IMR-90 (cell line): ENCODE data around the gene CCM2. TPM values are rescaled to one million over a fixed set of nuclear protein-coding genes. Genes with fewer than 3 reads are reported as not detected.

Source experiments
- ATAC-seq: fragments of 200-7000 bp; cut with Tn5 transposase; 2 replicates; pipeline ENCODE4 v1.9.1; 2020; ENCODE audit warnings: low read depth, mild to moderate bottlenecking, moderate library complexity
- BruUV-seq: library from RNA; stranded (reverse); fragments of 400-500 nt; replicated peaks from 2 replicates; lab custom pipeline; 2021; lab: Mats Ljungman, UMichigan
- CTCF ChIA-PET: fragments of 300-600 bp; formaldehyde crosslinking; extraction: SDS; loops from one replicate; lab custom pipeline; 2021; ENCODE audit warnings: antibody characterized with exemption; lab: Yijun Ruan, JAX
- POLR2A ChIA-PET: fragments of 300-600 bp; sonication (Branson Sonifier 250); formaldehyde crosslinking; loops from one replicate; lab custom pipeline; 2022; ENCODE audit warnings: antibody characterized with exemption; ENCODE audit not compliant: unreplicated experiment; lab: Charles Lee
- DNase-seq: peaks from one replicate; pipeline ENCODE4 v3.0.0; 2013
- H2AFZ ChIP-seq: replicated peaks from 2 replicates; pipeline ENCODE3; 2013; ENCODE audit warnings: low read length, mild to moderate bottlenecking; ENCODE audit not compliant: poor library complexity
- H2AK5ac ChIP-seq: 2 replicates; pipeline ENCODE4 v1.6.1; 2013; ENCODE audit warnings: low read depth, low read length, inconsistent platforms
- H2AK9ac ChIP-seq: replicated peaks from 2 replicates; pipeline ENCODE3; 2013; ENCODE audit warnings: mild to moderate bottlenecking, low read depth, low read length, moderate library complexity; ENCODE audit not compliant: poor library complexity
- H2BK120ac ChIP-seq: 2 replicates; pipeline ENCODE4 v1.6.1; 2013; ENCODE audit warnings: low read depth, low read length, inconsistent platforms
- H2BK15ac ChIP-seq: 3 replicates; pipeline ENCODE4 v1.6.1; 2013; ENCODE audit warnings: low read depth, low read length, inconsistent platforms
- H2BK20ac ChIP-seq: 2 replicates; pipeline ENCODE4 v1.6.1; 2013; ENCODE audit warnings: low read depth, mild to moderate bottlenecking, inconsistent platforms, low read length, moderate library complexity
- H2BK5ac ChIP-seq: 2 replicates; pipeline ENCODE4 v1.6.1; 2013; ENCODE audit warnings: mild to moderate bottlenecking, low read depth, low read length, inconsistent platforms; ENCODE audit not compliant: poor library complexity, severe bottlenecking
- H3K14ac ChIP-seq: replicated peaks from 2 replicates; pipeline ENCODE4 v1.6.1; 2013; ENCODE audit warnings: low read depth, low read length, inconsistent platforms
- H3K18ac ChIP-seq: 2 replicates; pipeline ENCODE4 v1.6.1; 2013; ENCODE audit warnings: low read depth, low read length, control low read depth
- H3K23ac ChIP-seq: 2 replicates; pipeline ENCODE4 v1.6.1; 2013; ENCODE audit warnings: low read depth, low read length, inconsistent platforms
- H3K27ac ChIP-seq: 2 replicates; pipeline ENCODE4 v1.5.1; 2013; ENCODE audit warnings: mild to moderate bottlenecking, control low read depth, low read length; ENCODE audit not compliant: insufficient read depth
- H3K27me3 ChIP-seq: 2 replicates; pipeline ENCODE4 v1.6.1; 2013; ENCODE audit warnings: low read length; ENCODE audit not compliant: control insufficient read depth, insufficient read depth
- H3K36me3 ChIP-seq: 2 replicates; pipeline ENCODE4 v1.6.1; 2013; ENCODE audit warnings: low read length, mixed read lengths; ENCODE audit not compliant: control insufficient read depth, insufficient read depth
- H3K4ac ChIP-seq: 2 replicates; pipeline ENCODE4 v1.6.1; 2013; ENCODE audit warnings: low read depth, low read length, inconsistent platforms
- H3K4me1 ChIP-seq: 2 replicates; pipeline ENCODE4 v1.6.1; 2013; ENCODE audit warnings: low read length, mixed read lengths; ENCODE audit not compliant: control insufficient read depth, insufficient read depth
- H3K4me2 ChIP-seq: 2 replicates; pipeline ENCODE4 v1.6.1; 2013; ENCODE audit warnings: low read depth, mild to moderate bottlenecking, control low read depth, low read length, moderate library complexity
- H3K4me3 ChIP-seq: 2 replicates; pipeline ENCODE4 v1.5.1; 2013; ENCODE audit warnings: low read depth, mild to moderate bottlenecking, control low read depth, low read length, moderate library complexity; ENCODE audit not compliant: insufficient read depth
- H3K56ac ChIP-seq: 2 replicates; pipeline ENCODE4 v1.6.1; 2013; ENCODE audit warnings: low read length, inconsistent platforms; ENCODE audit not compliant: insufficient read depth; ENCODE audit errors: extremely low read depth
- H3K79me1 ChIP-seq, 2 experiments: 2 replicates each; pipeline ENCODE4 v1.6.1; 2013; ENCODE audit warnings: low read length in 2 of 2, inconsistent platforms in 1 of 2, low read depth in 1 of 2
- H3K9ac ChIP-seq: 2 replicates; pipeline ENCODE4 v1.6.1; 2013; ENCODE audit warnings: low read depth, low read length, control low read depth
- H3K9me1 ChIP-seq: 2 replicates; pipeline ENCODE4 v1.6.1; 2013; ENCODE audit warnings: low read length, inconsistent platforms; ENCODE audit not compliant: insufficient read depth
- H3K9me3 ChIP-seq: 2 replicates; pipeline ENCODE4 v1.6.1; 2013; ENCODE audit warnings: low read length; ENCODE audit not compliant: control insufficient read depth, insufficient read depth
- H4K20me1 ChIP-seq: 2 replicates; pipeline ENCODE4 v1.6.1; 2013; ENCODE audit warnings: low read length, inconsistent platforms; ENCODE audit not compliant: insufficient read depth
- H4K5ac ChIP-seq: 2 replicates; pipeline ENCODE4 v1.6.1; 2013; ENCODE audit warnings: mild to moderate bottlenecking, low read depth, low read length, control low read depth
- H4K8ac ChIP-seq, 2 experiments: 2 replicates each; pipeline ENCODE4 v1.6.1; 2013; ENCODE audit warnings: low read depth in 2 of 2, low read length in 2 of 2, control low read depth in 1 of 2, inconsistent platforms in 1 of 2
- H4K91ac ChIP-seq: 2 replicates; pipeline ENCODE4 v1.6.1; 2013; ENCODE audit warnings: low read depth, low read length, inconsistent platforms; ENCODE audit not compliant: insufficient read depth
- CEBPB ChIP-seq: IDR thresholded peaks from 2 replicates; pipeline ENCODE4 v1.6.1; 2012; ENCODE audit warnings: low read depth, low read length, improper control_type of control experiment
- MAFK ChIP-seq: IDR thresholded peaks from 2 replicates; pipeline ENCODE4 v1.6.1; 2012; ENCODE audit warnings: low read depth, low read length, improper control_type of control experiment
- MXI1 ChIP-seq: IDR thresholded peaks from 2 replicates; pipeline ENCODE4 v1.6.1; 2012; ENCODE audit warnings: low read depth, mild to moderate bottlenecking, low read length, moderate library complexity, borderline replicate concordance
- RCOR1 ChIP-seq: IDR thresholded peaks from 2 replicates; pipeline ENCODE4 v1.6.1; 2012; ENCODE audit warnings: mild to moderate bottlenecking, low read length, improper control_type of control experiment; ENCODE audit not compliant: insufficient replicate concordance
- WGBS, 2 experiments: methylation state at CpG; one replicate each; pipeline versions ENCODE4 v1.1.5 to v1.1.7; 2013; ENCODE audit warnings: missing lambda C conversion rate in 2 of 2; ENCODE audit not compliant: insufficient read length in 1 of 2; ENCODE audit errors: extremely low coverage in 2 of 2; 5-methylcytosine and 5-hydroxymethylcytosine counted together
- dilution Hi-C: fragments of 300-500 bp; cut with HindIII; formaldehyde crosslinking; loops from one replicate; pipeline ENCODE4 v1.14.3; 2018; ENCODE audit warnings: low sequenced_read_pairs; ENCODE audit not compliant: unreplicated experiment
- in situ Hi-C: fragments of 300-500 bp; cut with MboI; formaldehyde crosslinking; loops from 3 replicates; pipeline ENCODE4 v1.14.3; 2019; ENCODE audit warnings: low sequenced_read_pairs, inconsistent platforms, mixed read lengths
- intact Hi-C: fragments of 100-400 bp; cut with micrococcal nuclease; formaldehyde crosslinking; loops from 2 replicates; pipeline ENCODE4 v1.10.0; 2022
- polyA plus RNA-seq, 3 experiments: library from polyadenylated mRNA; depleted of rRNA; stranded (reverse); fragments of >200 nt; gene quantifications; 2 replicates each; pipeline ENCODE4 v1.2.3, GENCODE V29; 2012; ENCODE audit warnings: low replicate concordance in 1 of 3
- total RNA-seq: library from RNA; depleted of rRNA; stranded (reverse); fragments of >200 nt; gene quantifications from 2 replicates; pipeline ENCODE4 v1.2.3, GENCODE V29; 2012
- TF ChIP-seq, protein P1 (sequence below): fragments of 150-350 bp; IDR thresholded peaks from 2 replicates; pipeline ENCODE4 v1.6.1; 2017; ENCODE audit warnings: mild to moderate bottlenecking, antibody characterized with exemption, low read length, low read depth

Gene CCM2
- total and polyA plus RNA-seq, 2 of the 4 experiments (the other 2 are of a cell fraction), result 65.2 to 78.5 TPM

- TF ChIP-seq, protein P1, sequence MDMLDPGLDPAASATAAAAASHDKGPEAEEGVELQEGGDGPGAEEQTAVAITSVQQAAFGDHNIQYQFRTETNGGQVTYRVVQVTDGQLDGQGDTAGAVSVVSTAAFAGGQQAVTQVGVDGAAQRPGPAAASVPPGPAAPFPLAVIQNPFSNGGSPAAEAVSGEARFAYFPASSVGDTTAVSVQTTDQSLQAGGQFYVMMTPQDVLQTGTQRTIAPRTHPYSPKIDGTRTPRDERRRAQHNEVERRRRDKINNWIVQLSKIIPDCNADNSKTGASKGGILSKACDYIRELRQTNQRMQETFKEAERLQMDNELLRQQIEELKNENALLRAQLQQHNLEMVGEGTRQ, result no peak
Measured at GRCh38 chr7:45007571-45008328, 7.7 kb downstream of the CCM2 start (continued).

- no peak overlapping the region for H2BK5ac ChIP-seq
- POLR2A ChIA-PET, result no interaction called here
- no peak overlapping the region for H3K18ac ChIP-seq
- DNase-seq, result no peak
- dilution Hi-C loops, result no loop called here
- no peak overlapping the region for H4K91ac ChIP-seq
- no peak overlapping the region for H4K5ac ChIP-seq
- H2BK20ac ChIP-seq, result no peak overlapping the region
- no peak overlapping the region for H3K23ac ChIP-seq
- no peaks in the 10 kb centered on the region for H3K9me3 ChIP-seq
- no peaks in the 10 kb centered on the region for H3K27me3 ChIP-seq
- peaks cover 13% of the 10 kb centered on the region for H4K20me1 ChIP-seq
- H3K56ac ChIP-seq, result no peak overlapping the region
- H3K4me1 ChIP-seq, result 0 out of 2 replicates have a peak, but pooled peaks cover 1% of the 10 kb centered on the region
- CTCF ChIA-PET, result no interaction called here
- H4K8ac ChIP-seq, result no peak overlapping the region
- BruUV-seq, result no TSS peak
- in situ Hi-C loops, result no loop called here
- no peaks in the 10 kb centered on the region; the same call in none of the 2 replicates for H3K36me3 ChIP-seq
- H3K27ac ChIP-seq, result no peak overlapping the region
- no peak overlapping the region for H2BK120ac ChIP-seq
- H3K9me1 ChIP-seq, result peaks cover 6% of the 10 kb centered on the region
- intact Hi-C loops, result no loop called here
- no CpG with 5 or more reads among the region's 2 CpGs for WGBS, 2 experiments
- no peak overlapping the region for H3K4me3 ChIP-seq
- peak; percentile 43 for TF ChIP-seq CEBPB
- no peak for TF ChIP-seq MXI1
- no peak for TF ChIP-seq MAFK
- TF ChIP-seq, protein P1, result no peak
- no peak for TF ChIP-seq RCOR1
- H3K79me1 ChIP-seq, result peaks cover 36 to 65% of the 10 kb centered on the region in 2 experiments
- H2AK5ac ChIP-seq, result no peak overlapping the region
- no peak overlapping the region for H2AK9ac ChIP-seq
- no peak for ATAC-seq
- no peak overlapping the region for H3K14ac ChIP-seq
- no peak overlapping the region for H3K4ac ChIP-seq
- H2AFZ ChIP-seq, result no peak overlapping the region
- no peak overlapping the region for H3K9ac ChIP-seq
- no peak overlapping the region for H2BK15ac ChIP-seq
- H3K4me2 ChIP-seq, result no peak overlapping the region
Measured at GRCh38 chr7:45013465-45013967, 13.5 kb downstream of the CCM2 start.
